Neural progenitor cell (in vitro differentiated cells): ENCODE data around the gene KLKB1. TPM values are rescaled to one million over a fixed set of nuclear protein-coding genes. Genes with fewer than 3 reads are reported as not detected.

Experiments
- DNase-seq: peaks from one replicate; pipeline ENCODE4 v3.0.0-alpha.2; 2016; ENCODE audit warnings: low spot score
- H2AFZ ChIP-seq: fragments of 200-600 bp; sonication (generic); replicated peaks from 2 replicates; pipeline ENCODE4 v1.6.1; 2016; ENCODE audit warnings: antibody characterized with exemption
- H3F3A ChIP-seq: fragments of 200-600 bp; sonication (generic); 2 replicates; pipeline ENCODE4 v1.6.1; 2016; ENCODE audit warnings: antibody characterized with exemption, low read depth
- H3K27ac ChIP-seq: fragments of 200-600 bp; sonication (generic); 2 replicates; pipeline ENCODE4 v1.5.1; 2016; ENCODE audit warnings: mild to moderate bottlenecking
- H3K27me3 ChIP-seq: fragments of 200-600 bp; sonication (generic); 2 replicates; pipeline ENCODE4 v1.6.1; 2016; ENCODE audit warnings: mild to moderate bottlenecking, moderate library complexity
- H3K36me3 ChIP-seq: fragments of 200-600 bp; sonication (generic); 2 replicates; pipeline ENCODE4 v1.5.1; 2016
- H3K4me1 ChIP-seq: fragments of 200-600 bp; sonication (generic); 2 replicates; pipeline ENCODE4 v1.6.1; 2016; ENCODE audit warnings: mixed run types
- H3K4me2 ChIP-seq: fragments of 200-600 bp; sonication (generic); 2 replicates; pipeline ENCODE4 v1.6.1; 2016
- H3K4me3 ChIP-seq: fragments of 200-600 bp; sonication (generic); 2 replicates; pipeline ENCODE4 v1.5.1; 2016
- H3K79me2 ChIP-seq: fragments of 200-600 bp; sonication (generic); 2 replicates; pipeline ENCODE4 v1.6.1; 2016; ENCODE audit warnings: low read depth
- H3K9ac ChIP-seq: fragments of 200-600 bp; sonication (generic); 2 replicates; pipeline ENCODE4 v1.6.1; 2016
- H3K9me3 ChIP-seq: fragments of 200-600 bp; sonication (generic); 2 replicates; pipeline ENCODE4 v1.5.1; 2016; ENCODE audit warnings: low read depth
- H4K20me1 ChIP-seq: fragments of 200-600 bp; sonication (generic); 2 replicates; pipeline ENCODE4 v1.6.1; 2016; ENCODE audit warnings: low read depth
- H3K27ac Mint-ChIP-seq: 3 replicates; pipeline ENCODE4 v1.8.0; 2021; ENCODE audit warnings: mixed read lengths
- H3K27me3 Mint-ChIP-seq: 2 replicates; pipeline ENCODE4 v1.8.0; 2022; ENCODE audit warnings: low read depth, mild to moderate bottlenecking, inconsistent platforms, moderate library complexity, mixed read lengths; ENCODE audit not compliant: insufficient read depth
- H3K36me3 Mint-ChIP-seq: 3 replicates; pipeline ENCODE4 v1.8.0; 2021; ENCODE audit warnings: mixed read lengths
- H3K4me1 Mint-ChIP-seq: 3 replicates; pipeline ENCODE4 v1.8.0; 2021; ENCODE audit warnings: mixed read lengths
- H3K4me3 Mint-ChIP-seq: 3 replicates; pipeline ENCODE4 v1.8.0; 2021; ENCODE audit warnings: mild to moderate bottlenecking, moderate library complexity, mixed read lengths
- H3K9me3 Mint-ChIP-seq: 3 replicates; pipeline ENCODE4 v1.8.0; 2020; ENCODE audit warnings: mixed read lengths
- EZH2 ChIP-seq: fragments of 200-600 bp; sonication (generic); IDR thresholded peaks from 2 replicates; pipeline ENCODE4 v1.6.1; 2017; ENCODE audit warnings: antibody characterized with exemption, mild to moderate bottlenecking, moderate library complexity
- EZH2phosphoT487 ChIP-seq: fragments of 200-600 bp; sonication (generic); IDR thresholded peaks from 2 replicates; pipeline ENCODE4 v1.6.1; 2017; ENCODE audit warnings: antibody characterized with exemption
- total RNA-seq: library from RNA; depleted of rRNA; stranded (reverse); fragments of >200 nt; gene quantifications from 2 replicates; pipeline ENCODE4 v1.2.3, GENCODE V29; 2015; ENCODE audit warnings: low replicate concordance
- TF ChIP-seq, protein P1 (sequence below): fragments of 200-600 bp; sonication (generic); IDR thresholded peaks from 2 replicates; pipeline ENCODE4 v1.5.1; 2017; ENCODE audit warnings: antibody characterized with exemption, mild to moderate bottlenecking

KLKB1 gene
- total RNA-seq, 1 donor from 2014 or later, result 0.39 TPM

- Histone ChIP-seq H3K9me3 (no peaks in the 10 kb centered on the region), H3F3A (peaks cover 30% of the 10 kb centered on the region), H3K4me3 (peak overlapping the region; percentile 71), H3K9ac (peak overlapping the region; percentile 54), H3K79me2 (no peaks in the 10 kb centered on the region), H4K20me1 (no peaks in the 10 kb centered on the region), H2AFZ (peak overlapping the region; percentile 71), H3K4me2 (peak overlapping the region; percentile 77), H3K27ac (peak overlapping the region; percentile 79), H3K27me3 (no peaks in the 10 kb centered on the region), H3K36me3 (no peaks in the 10 kb centered on the region), H3K4me1 (peaks cover 21% of the 10 kb centered on the region)
- peak overlapping the region; percentile 89 for H3K4me3 Mint-ChIP-seq
- peaks cover 3% of the 10 kb centered on the region for H3K36me3 Mint-ChIP-seq
- no peaks in the 10 kb centered on the region for H3K9me3 Mint-ChIP-seq
- TF ChIP-seq EZH2phosphoT487 (no peak), EZH2 (no peak)
- TF ChIP-seq, protein P1, sequence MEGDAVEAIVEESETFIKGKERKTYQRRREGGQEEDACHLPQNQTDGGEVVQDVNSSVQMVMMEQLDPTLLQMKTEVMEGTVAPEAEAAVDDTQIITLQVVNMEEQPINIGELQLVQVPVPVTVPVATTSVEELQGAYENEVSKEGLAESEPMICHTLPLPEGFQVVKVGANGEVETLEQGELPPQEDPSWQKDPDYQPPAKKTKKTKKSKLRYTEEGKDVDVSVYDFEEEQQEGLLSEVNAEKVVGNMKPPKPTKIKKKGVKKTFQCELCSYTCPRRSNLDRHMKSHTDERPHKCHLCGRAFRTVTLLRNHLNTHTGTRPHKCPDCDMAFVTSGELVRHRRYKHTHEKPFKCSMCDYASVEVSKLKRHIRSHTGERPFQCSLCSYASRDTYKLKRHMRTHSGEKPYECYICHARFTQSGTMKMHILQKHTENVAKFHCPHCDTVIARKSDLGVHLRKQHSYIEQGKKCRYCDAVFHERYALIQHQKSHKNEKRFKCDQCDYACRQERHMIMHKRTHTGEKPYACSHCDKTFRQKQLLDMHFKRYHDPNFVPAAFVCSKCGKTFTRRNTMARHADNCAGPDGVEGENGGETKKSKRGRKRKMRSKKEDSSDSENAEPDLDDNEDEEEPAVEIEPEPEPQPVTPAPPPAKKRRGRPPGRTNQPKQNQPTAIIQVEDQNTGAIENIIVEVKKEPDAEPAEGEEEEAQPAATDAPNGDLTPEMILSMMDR, result peak; percentile 33
- DNase-seq, result peak; percentile 57
- peaks cover 24% of the 10 kb centered on the region for H3K4me1 Mint-ChIP-seq
- peak overlapping the region; percentile 69 for H3K27ac Mint-ChIP-seq
- peaks cover 9% of the 10 kb centered on the region for H3K27me3 Mint-ChIP-seq
Measured at GRCh38 chr4:186190581-186191199, 36.6 kb upstream of the KLKB1 start.

GRCh38 chr4:186191200-186192065 lies 35.9 kb upstream of the KLKB1 start, which contains the start of gene CYP4V2:
TSS of gene CYP4V2 (plus strand) at chr4:186191567. CDS start at chr4:186191824, 257 bp downstream.
- peak within 1 kb of the TSS; percentile 71 for H2AFZ ChIP-seq
- peaks cover 9% of the 10 kb centered on the region for H3K27me3 Mint-ChIP-seq

GRCh38 chr4:186192066-186192612 lies 35.2 kb upstream of the KLKB1 start:
- Histone ChIP-seq H3K27ac (no peak overlapping the region), H3K4me2 (peak overlapping the region; percentile 77), H4K20me1 (no peaks in the 10 kb centered on the region), H3F3A (peaks cover 30% of the 10 kb centered on the region), H3K27me3 (no peaks in the 10 kb centered on the region), H3K36me3 (no peaks in the 10 kb centered on the region), H3K4me1 (peaks cover 21% of the 10 kb centered on the region), H3K4me3 (peak overlapping the region; percentile 71), H3K9me3 (no peaks in the 10 kb centered on the region), H2AFZ (peak overlapping the region; percentile 71), H3K79me2 (no peaks in the 10 kb centered on the region), H3K9ac (peak overlapping the region; percentile 54)
- Mint-ChIP-seq H3K9me3 (no peaks in the 10 kb centered on the region), H3K4me1 (peaks cover 24% of the 10 kb centered on the region), H3K27ac (peak overlapping the region; percentile 94), H3K27me3 (peaks cover 9% of the 10 kb centered on the region), H3K4me3 (peak overlapping the region; percentile 96), H3K36me3 (peaks cover 16% of the 10 kb centered on the region)
- TF ChIP-seq EZH2 (no peak), EZH2phosphoT487 (no peak)
- TF ChIP-seq, protein P1, result no peak
- peak; percentile 63 for DNase-seq

More at GRCh38 chr4:186191200-186192065, 35.9 kb upstream of the KLKB1 start, which contains the start of gene CYP4V2:
- peaks cover 24% of the 10 kb centered on the region for H3K4me1 Mint-ChIP-seq
- peaks cover 10% of the 10 kb centered on the region for H3K36me3 Mint-ChIP-seq
- Histone ChIP-seq H3K4me2 (peak within 1 kb of the TSS; percentile 77), H3K4me3 (peak within 1 kb of the TSS; percentile 71), H3K36me3 (no peaks in the 10 kb centered on the region), H3K9ac (peak within 1 kb of the TSS; percentile 54), H3K27me3 (no peaks in the 10 kb centered on the region), H4K20me1 (no peaks in the 10 kb centered on the region), H3K79me2 (no peaks in the 10 kb centered on the region), H3K27ac (peak within 1 kb of the TSS; percentile 79), H3K9me3 (no peaks in the 10 kb centered on the region), H3F3A (peaks cover 30% of the 10 kb centered on the region), H3K4me1 (peaks cover 21% of the 10 kb centered on the region)
- peak within 1 kb of the TSS; percentile 94 for H3K27ac Mint-ChIP-seq
- TF ChIP-seq EZH2phosphoT487, result no peak
- TF ChIP-seq, protein P1, result peak; percentile 54
- TF ChIP-seq EZH2, result no peak
- peak; percentile 85 for DNase-seq
- no peaks in the 10 kb centered on the region for H3K9me3 Mint-ChIP-seq
- peak within 1 kb of the TSS; percentile 96 for H3K4me3 Mint-ChIP-seq
